GM12873 (cell line): ENCODE results near the gene RAPGEF1.

ENCODE experiments used
- CTCF ChIP-seq: IDR thresholded peaks from 2 replicates; pipeline ENCODE4 v1.5.1; 2012; ENCODE audit warnings: low read depth, mild to moderate bottlenecking, moderate library complexity, low read length, control low read depth; ENCODE audit not compliant: insufficient read depth; ENCODE audit errors: missing control alignments

The RAPGEF1 gene

DNA sequence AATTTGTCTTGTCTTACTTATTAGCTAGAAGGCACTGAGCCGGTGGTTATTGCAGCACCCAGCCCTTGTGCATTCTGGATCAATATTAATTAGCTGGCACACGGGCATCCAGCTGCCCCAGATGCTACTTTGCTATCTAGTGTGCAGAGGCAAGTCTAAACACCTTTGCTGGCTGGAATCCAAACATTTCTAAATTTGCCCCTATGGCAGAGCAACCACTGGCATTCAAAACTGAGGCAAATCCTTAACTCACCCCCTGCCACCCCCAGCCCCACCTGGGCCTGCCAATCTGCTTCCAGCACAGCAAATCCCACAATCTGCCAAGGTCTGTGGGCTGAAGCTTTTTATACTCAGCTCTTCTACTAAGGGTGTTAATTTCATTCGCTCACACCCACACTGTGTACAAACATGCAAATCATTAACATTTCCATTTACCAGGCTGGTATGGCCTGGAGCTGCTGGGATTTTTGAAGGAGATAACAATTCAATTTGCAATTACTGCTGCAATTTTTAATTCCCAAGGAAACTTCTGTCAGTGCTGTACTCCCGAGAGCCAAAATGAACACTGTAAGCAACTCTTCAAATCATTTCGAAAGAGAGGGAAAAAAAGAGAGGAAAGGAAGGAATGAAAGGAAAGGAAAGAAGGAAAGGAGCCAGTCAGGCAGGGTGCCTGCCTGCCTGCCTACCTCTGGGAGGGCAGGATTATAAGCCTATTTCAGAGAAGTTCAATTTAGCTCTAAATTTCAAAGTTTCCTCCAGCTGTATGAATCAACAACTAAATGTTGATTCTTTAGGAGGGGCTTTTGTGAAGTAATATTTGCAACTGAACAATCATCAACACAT is 35.5 kb downstream of the RAPGEF1 start:
- TF ChIP-seq CTCF, result no peak

DNA sequence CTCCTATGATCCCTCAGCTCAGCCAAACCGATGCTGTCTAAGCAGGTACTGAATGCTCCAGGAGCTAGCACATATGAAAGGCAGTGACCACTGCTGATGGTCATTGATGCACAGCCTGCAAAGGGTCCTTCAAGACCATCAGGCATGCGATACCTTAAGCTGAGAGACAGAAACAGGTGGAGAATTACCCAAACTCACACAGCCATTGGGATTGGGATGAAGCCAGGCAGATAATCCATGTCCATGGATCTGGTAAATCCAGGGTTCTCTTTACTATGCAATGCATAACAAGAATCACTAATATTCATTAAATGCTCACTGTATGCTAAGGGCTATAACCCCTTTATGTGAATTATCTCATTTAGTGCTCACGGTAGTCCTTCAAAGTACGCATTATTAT is 36.2 kb downstream of the RAPGEF1 start:
- no peak for TF ChIP-seq CTCF

- no peak for TF ChIP-seq CTCF
Measured at GRCh38 chr9:131702911-131703310, 37.0 kb downstream of the RAPGEF1 start.

DNA sequence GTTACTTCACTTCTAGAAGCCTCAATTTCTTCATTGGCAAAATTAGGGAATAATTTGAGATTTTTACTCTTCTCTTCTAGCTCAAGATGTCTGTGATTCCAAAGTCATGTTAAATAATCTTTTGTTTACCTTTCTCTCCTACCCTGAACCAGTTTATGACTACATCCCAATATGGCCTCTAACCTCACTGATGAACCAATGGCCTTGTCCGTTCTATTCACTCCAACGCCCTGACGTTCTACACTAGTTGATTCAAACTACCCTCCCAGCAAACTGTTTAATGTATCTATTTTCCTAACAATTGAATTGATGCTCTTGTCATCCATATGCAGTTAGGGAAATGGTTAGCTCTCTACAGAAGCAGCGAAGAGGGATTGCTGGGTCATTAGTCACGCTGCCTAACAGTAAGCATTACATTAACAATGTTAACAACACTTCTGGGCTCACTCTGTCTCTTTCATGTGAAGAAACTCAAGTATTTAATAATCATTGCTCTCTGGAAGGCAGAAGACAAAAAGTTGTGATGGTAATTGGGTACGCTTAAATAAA is 38.0 kb downstream of the RAPGEF1 start:
- no peak for TF ChIP-seq CTCF

GRCh38 chr9:131701436-131701781 is 38.5 kb downstream of the RAPGEF1 start:
- no peak for TF ChIP-seq CTCF

- TF ChIP-seq CTCF, result no peak
Measured at GRCh38 chr9:131700765-131701435, 39.0 kb downstream of the RAPGEF1 start.

GRCh38 chr9:131700076-131700475 is 39.8 kb downstream of the RAPGEF1 start:
- TF ChIP-seq CTCF, result no peak
